GM12878 (cell line): ENCODE data around the gene FDX1. TPM values are rescaled to one million over a fixed set of nuclear protein-coding genes. Genes with fewer than 3 reads are reported as not detected.

Source experiments
- ATAC-seq: fragments of 200-7000 bp; cut with Tn5 transposase; 3 replicates; pipeline ENCODE4 v1.9.1; 2020; ENCODE audit warnings: mild to moderate bottlenecking, moderate library complexity
- BruUV-seq: library from RNA; stranded (reverse); fragments of 400-500 nt; replicated peaks from 2 replicates; lab custom pipeline; 2021; lab: Mats Ljungman, UMichigan
- CTCF ChIA-PET: fragments of 300-600 bp; sonication (Branson Sonifier 250); formaldehyde crosslinking; extraction: SDS; loops from one replicate; lab custom pipeline; 2021; ENCODE audit warnings: inconsistent platforms; lab: Yijun Ruan, JAX
- POLR2A ChIA-PET: fragments of 350-600 bp; formaldehyde crosslinking; extraction: SDS; loops from one replicate; lab custom pipeline; 2021; ENCODE audit warnings: inconsistent platforms; lab: Charles Lee
- RAD21 ChIA-PET: fragments of 300-600 bp; sonication (Branson Sonifier 250); formaldehyde crosslinking; loops from one replicate; lab custom pipeline; 2023; ENCODE audit warnings: antibody characterized with exemption; ENCODE audit not compliant: unreplicated experiment; lab: Charles Lee
- SMC1A ChIA-PET: fragments of 300-600 bp; sonication (Branson Sonifier 250); formaldehyde crosslinking; loops from one replicate; lab custom pipeline; 2023; ENCODE audit not compliant: unreplicated experiment, uncharacterized antibody; lab: Charles Lee
- DNase-seq: peaks from one replicate; pipeline ENCODE4 v3.0.0-alpha.2; 2011; ENCODE audit warnings: low read depth, low spot score
- FAIRE-seq: peaks from 3 replicates; lab custom pipeline; 2011; peaks lifted over from hg19 to GRCh38; lab: Jason Lieb, UNC
- H2AFZ ChIP-seq: 2 replicates; pipeline ENCODE4 v1.6.0; 2011; ENCODE audit warnings: low read depth, low read length, control low read depth; ENCODE audit not compliant: control insufficient read depth
- H3K27ac ChIP-seq: 2 replicates; pipeline ENCODE4 v1.5.1; 2011; ENCODE audit warnings: control low read depth; ENCODE audit not compliant: control insufficient read depth, insufficient read depth
- H3K27me3 ChIP-seq, 2 experiments: replicated peaks in 1 of 2; 2 replicates each; pipeline versions ENCODE4 v1.6.0 to v1.6.1; 2011; ENCODE audit warnings: low read length in 1 of 2; ENCODE audit not compliant: control insufficient read depth in 2 of 2, insufficient read depth in 2 of 2
- H3K36me3 ChIP-seq, 2 experiments: 2 replicates each; pipeline ENCODE4 v1.5.1; 2011; ENCODE audit warnings: low read length in 1 of 2; ENCODE audit not compliant: control insufficient read depth in 2 of 2, insufficient read depth in 2 of 2
- H3K4me1 ChIP-seq: 2 replicates; pipeline ENCODE4 v1.6.1; 2011; ENCODE audit warnings: mild to moderate bottlenecking, low read length, moderate library complexity, mixed read lengths; ENCODE audit not compliant: control insufficient read depth, insufficient read depth
- H3K4me2 ChIP-seq: 2 replicates; pipeline ENCODE4 v1.6.0; 2011; ENCODE audit warnings: control low read depth; ENCODE audit not compliant: control insufficient read depth, insufficient read depth
- H3K4me3 ChIP-seq: fragments of 200-600 bp; sonication (generic); 2 replicates; pipeline ENCODE4 v1.5.1; 2016
- H3K79me2 ChIP-seq: 2 replicates; pipeline ENCODE4 v1.6.0; 2011; ENCODE audit warnings: low read length; ENCODE audit not compliant: control insufficient read depth, insufficient read depth
- H3K9ac ChIP-seq: 2 replicates; pipeline ENCODE4 v1.8.0; 2011; ENCODE audit warnings: low read length, control low read depth, mixed read lengths; ENCODE audit not compliant: control insufficient read depth, insufficient read depth
- H3K9me3 ChIP-seq: replicated peaks from 3 replicates; pipeline ENCODE4 v1.5.1; 2011; ENCODE audit warnings: mild to moderate bottlenecking, low read length; ENCODE audit not compliant: control insufficient read depth, insufficient read depth
- H4K20me1 ChIP-seq: 2 replicates; pipeline ENCODE4 v1.6.0; 2011; ENCODE audit not compliant: control insufficient read depth, insufficient read depth
- ASH2L ChIP-seq: fragments of 300-600, 200-600 bp; sonication (generic); IDR thresholded peaks from 2 replicates; pipeline ENCODE4 v1.6.1; 2017; ENCODE audit warnings: low read depth, mild to moderate bottlenecking, borderline replicate concordance
- BCLAF1 ChIP-seq: fragments of 450-650 bp; IDR thresholded peaks from 2 replicates; pipeline ENCODE4 v1.6.1; 2017; ENCODE audit warnings: antibody characterized with exemption, mild to moderate bottlenecking, moderate library complexity
- BHLHE40 ChIP-seq, 2 experiments: fragments of 450-650 bp in 1 of 2; IDR thresholded peaks; 2 replicates each; pipeline ENCODE4 v1.6.1; 2011 to 2017; ENCODE audit warnings: low read depth in 2 of 2, borderline replicate concordance in 1 of 2, improper control_type of control experiment in 1 of 2, low read length in 1 of 2, mild to moderate bottlenecking in 1 of 2
- CREM ChIP-seq: IDR thresholded peaks from 2 replicates; pipeline ENCODE4 v1.6.1; 2014; ENCODE audit warnings: antibody characterized with exemption, low read depth
- DPF2 ChIP-seq: fragments of 450-650 bp; IDR thresholded peaks from 2 replicates; pipeline ENCODE4 v1.6.1; 2017; ENCODE audit warnings: mild to moderate bottlenecking
- PAX8 ChIP-seq: fragments of 450-650 bp; IDR thresholded peaks from 2 replicates; pipeline ENCODE4 v1.6.1; 2017; ENCODE audit warnings: mild to moderate bottlenecking, moderate library complexity
- SUPT20H ChIP-seq: IDR thresholded peaks from 2 replicates; pipeline ENCODE4 v1.6.1; 2011; ENCODE audit warnings: low read depth, mild to moderate bottlenecking, low read length, moderate library complexity, borderline replicate concordance; ENCODE audit not compliant: control insufficient read depth
- TCF12 ChIP-seq: IDR thresholded peaks from 2 replicates; pipeline ENCODE4 v1.6.1; 2011; ENCODE audit warnings: low read depth, mild to moderate bottlenecking, low read length
- WRNIP1 ChIP-seq: IDR thresholded peaks from 2 replicates; pipeline ENCODE4 v1.6.1; 2011; ENCODE audit warnings: low read depth, low read length, improper control_type of control experiment, borderline replicate concordance
- WGBS: methylation state at CpG from one replicate; pipeline ENCODE4 v1.1.6; 2016; ENCODE audit warnings: low lambda C conversion rate; ENCODE audit not compliant: insufficient replicate concordance, insufficient coverage; ENCODE audit errors: missing lambda C conversion rate; 5-methylcytosine and 5-hydroxymethylcytosine counted together
- in situ Hi-C: fragments of 300-500 bp; cut with MboI; formaldehyde crosslinking; loops from 9 replicates; pipeline ENCODE4 v1.14.3; 2018; ENCODE audit warnings: mixed read lengths
- intact Hi-C: fragments of 100-400 bp; cut with micrococcal nuclease; formaldehyde crosslinking; loops from one replicate; pipeline ENCODE4 v1.14.2; 2022; ENCODE audit not compliant: unreplicated experiment
- polyA plus RNA-seq, 11 experiments: library from polyadenylated mRNA; depleted of rRNA in 4 of 11; unstranded in 6 of 11; stranded (reverse) in 5 of 11; fragments of >200 nt; fragmentation: Nextera tagmentation in 4 of 11; fragmentation: Illumina TruSeq in 1 of 11; extraction: Ambion mirVana in 4 of 11; extraction: Trizol in 1 of 11; gene quantifications; 1 replicate in 1 of 11; 2 replicates in 10 of 11; pipeline versions ENCODE4 v1.2.1 to v1.2.3, GENCODE V29; 2011 to 2016; ENCODE audit warnings: inconsistent platforms in 2 of 11, missing spikeins in 2 of 11, low read depth in 1 of 11
- total RNA-seq, 4 experiments: library from RNA; depleted of rRNA in 3 of 4; stranded (reverse); fragments of >200 nt in 3 of 4; fragmentation: Illumina TruSeq in 1 of 4; extraction: Trizol in 1 of 4; gene quantifications; 2 replicates each; pipeline versions ENCODE4 v1.2.1 to v1.2.3, GENCODE V29; 2013 to 2021

FDX1 gene
- total and polyA plus RNA-seq, 10 of the 15 experiments (the other 5 are each of a cell fraction or from before 2014, with no cell fraction given): 3.9 to 20.3 (median 8.1) TPM

DNA sequence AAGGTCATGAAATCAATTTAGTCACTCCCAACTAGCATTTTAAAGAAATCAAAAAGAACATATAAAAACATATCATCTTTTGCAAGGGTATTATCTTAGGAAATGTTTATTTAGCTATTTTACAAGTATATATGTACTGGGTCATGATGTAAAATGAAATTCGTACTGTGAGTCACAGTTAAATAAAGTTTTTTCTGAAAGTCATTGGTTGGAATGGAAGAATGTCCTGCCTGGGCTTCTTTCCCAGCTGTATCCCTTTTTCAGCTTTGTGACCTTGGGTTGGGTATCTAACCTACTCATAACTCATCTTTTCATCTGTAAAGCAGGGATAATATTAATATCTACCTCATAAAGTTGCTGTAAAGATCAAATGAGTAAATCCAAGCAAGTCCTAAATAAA is 15.7 kb downstream of the FDX1 start:
- intact Hi-C loops (loop anchor here (5.0 kb wide), 1 partner anchor 1002 kb away; no protein-coding TSS in a partner anchor), in situ Hi-C loops (loop anchor here (5.0 to 10.0 kb wide), 2 partner anchors 787 to 979 kb away; no protein-coding TSS in a partner anchor)
- no peak overlapping the region for H3K27ac ChIP-seq
- H3K79me2 ChIP-seq: no peaks in the 10 kb centered on the region
- no peaks in the 10 kb centered on the region for H4K20me1 ChIP-seq
- H3K27me3 ChIP-seq: no peaks in the 10 kb centered on the region
- no peak for TF ChIP-seq BCLAF1
- BruUV-seq: no TSS peak
- ChIA-PET SMC1A (interaction anchor here (0.7 to 3.9 kb wide), 11 partner anchors 9 to 785 kb away, joined by 3 to 22 read pairs (median 5); no protein-coding TSS in a partner anchor), RAD21 (interaction anchor here (1.2 to 1.8 kb wide), 3 partner anchors 10 to 72 kb away, joined by 3 to 8 read pairs (median 5); no protein-coding TSS in a partner anchor), POLR2A (interaction anchor here (1.0 kb wide), 1 partner anchor 9 kb away, joined by 3 read pairs; no protein-coding TSS in a partner anchor), CTCF (interaction anchor here (0.5 to 6.6 kb wide), 13 partner anchors 12 to 1000 kb away, joined by 3 to 78 read pairs (median 4); partner anchors contain the start of gene FDX1)
- 44% methylated on average over 1 of the region's 1 CpG for WGBS
- H3K4me2 ChIP-seq: no peak overlapping the region
- no peak overlapping the region for H3K9ac ChIP-seq
- no peaks in the 10 kb centered on the region; a peak in 1 of 4 replicates for H3K36me3 ChIP-seq
- H2AFZ ChIP-seq: no peak overlapping the region
- no peaks in the 10 kb centered on the region for H3K4me1 ChIP-seq
- no peak overlapping the region for H3K4me3 ChIP-seq
- FAIRE-seq (no peak), ATAC-seq (no peak), DNase-seq (no peak)
- H3K9me3 ChIP-seq: no peaks in the 10 kb centered on the region

GRCh38 chr11:110446061-110446460 is 16.3 kb downstream of the FDX1 start:
- H3K79me2 ChIP-seq: no peaks in the 10 kb centered on the region
- H3K4me1 ChIP-seq: no peaks in the 10 kb centered on the region
- no peak for TF ChIP-seq DPF2
- TF ChIP-seq SUPT20H: no peak
- no peak for TF ChIP-seq BHLHE40 (IDR thresholded peaks at IDR 0.05; ENCODE audit: borderline replicate concordance in 1 of 2, low read depth in 2 of 2, low read length in 1 of 2)
- TF ChIP-seq WRNIP1: no peak
- TF ChIP-seq CREM: no peak
- TF ChIP-seq ASH2L: no peak
- no peak for TF ChIP-seq PAX8
- no peak for TF ChIP-seq TCF12
- TF ChIP-seq, all 136 proteins: peak for 0
- Histone ChIP-seq H3K27me3 (no peaks in the 10 kb centered on the region), H3K27ac (no peak overlapping the region), H3K36me3 (no peaks in the 10 kb centered on the region; a peak in 1 of 4 replicates), H3K4me3 (no peak overlapping the region), H3K9me3 (no peaks in the 10 kb centered on the region), H3K9ac (no peak overlapping the region), H2AFZ (no peak overlapping the region), H4K20me1 (no peaks in the 10 kb centered on the region), H3K4me2 (no peak overlapping the region)
- ChIA-PET CTCF (interaction anchor here (0.5 to 6.6 kb wide), 17 partner anchors 10 to 1000 kb away, joined by 3 to 78 read pairs (median 4); partner anchors contain the start of gene FDX1), POLR2A (no interaction called here), SMC1A (interaction anchor here (0.7 to 3.9 kb wide), 10 partner anchors 9 to 784 kb away, joined by 3 to 22 read pairs (median 6); no protein-coding TSS in a partner anchor), RAD21 (interaction anchor here (1.2 to 1.8 kb wide), 4 partner anchors 11 to 1001 kb away, joined by 3 to 8 read pairs (median 4); no protein-coding TSS in a partner anchor)
- in situ Hi-C loops: loop anchor here (5.0 to 10.0 kb wide), 2 partner anchors 786 to 979 kb away; no protein-coding TSS in a partner anchor
- ATAC-seq (no peak), FAIRE-seq (no peak), DNase-seq (no peak)
- BruUV-seq: no TSS peak
- WGBS: 83% methylated on average over 3 of the region's 3 CpGs
- intact Hi-C loops: loop anchor here (5.0 kb wide), 1 partner anchor 1001 kb away; no protein-coding TSS in a partner anchor
